H1 (cell line): ENCODE measurements around the gene EBPL. TPM values are rescaled to one million over a fixed set of nuclear protein-coding genes. Genes with fewer than 3 reads are reported as not detected.

Experiments
- CTCF ChIA-PET: fragments of 300-600 bp; sonication (Branson Sonifier 250); formaldehyde crosslinking; loops from one replicate; lab custom pipeline; 2021; ENCODE audit not compliant: partially characterized antibody; lab: Charles Lee
- POLR2A ChIA-PET: fragments of 300-600 bp; sonication (Branson Sonifier 250); formaldehyde crosslinking; loops from one replicate; lab custom pipeline; 2021; ENCODE audit warnings: inconsistent platforms; ENCODE audit not compliant: partially characterized antibody; lab: Charles Lee
- DNase-seq, 2 experiments: peaks; one replicate each; pipeline versions ENCODE4 v3.0.0 to v3.0.0-alpha.2; 2010 to 2022; ENCODE audit warnings: low spot score in 2 of 2, low read depth in 1 of 2, mixed read lengths in 1 of 2
- FAIRE-seq: peaks from 2 replicates; lab custom pipeline; 2011; peaks lifted over from hg19 to GRCh38; lab: Jason Lieb, UNC
- H2AFZ ChIP-seq: 2 replicates; pipeline ENCODE4 v1.8.1; 2012; ENCODE audit warnings: low read length, inconsistent platforms
- H2AK5ac ChIP-seq: 2 replicates; pipeline ENCODE4 v1.6.1; 2013; ENCODE audit warnings: low read depth, low read length
- H2BK120ac ChIP-seq: replicated peaks from 2 replicates; pipeline ENCODE3; 2013; ENCODE audit warnings: low read depth, low read length, inconsistent platforms
- H2BK12ac ChIP-seq: 2 replicates; pipeline ENCODE4 v1.6.1; 2013; ENCODE audit warnings: low read depth, low read length
- H2BK15ac ChIP-seq: 2 replicates; pipeline ENCODE4 v1.6.1; 2013; ENCODE audit warnings: low read length
- H2BK20ac ChIP-seq: 2 replicates; pipeline ENCODE4 v1.6.1; 2013; ENCODE audit warnings: low read length
- H2BK5ac ChIP-seq: 2 replicates; pipeline ENCODE4 v1.6.1; 2013; ENCODE audit warnings: low read depth, low read length
- H3K14ac ChIP-seq: 2 replicates; pipeline ENCODE4 v1.6.1; 2013; ENCODE audit warnings: inconsistent platforms; ENCODE audit not compliant: insufficient read length
- H3K18ac ChIP-seq: 2 replicates; pipeline ENCODE4 v1.6.1; 2013; ENCODE audit warnings: low read length; ENCODE audit errors: extremely low read depth
- H3K23ac ChIP-seq: 2 replicates; pipeline ENCODE4 v1.6.1; 2013; ENCODE audit warnings: inconsistent platforms; ENCODE audit not compliant: insufficient read length
- H3K23me2 ChIP-seq: 2 replicates; pipeline ENCODE4 v1.6.1; 2013; ENCODE audit warnings: low read depth, low read length
- H3K27ac ChIP-seq: 2 replicates; pipeline ENCODE4 v1.6.1; 2011; ENCODE audit warnings: low read depth, low read length, inconsistent platforms
- H3K27me3 ChIP-seq, 4 experiments: replicated peaks in 1 of 4; 1 replicate in 1 of 4; 2 replicates in 3 of 4; pipeline versions ENCODE4 v1.6.1 to v1.8.1; 2011 to 2013; ENCODE audit warnings: low read length in 3 of 4, mild to moderate bottlenecking in 3 of 4, inconsistent platforms in 2 of 4, mixed read lengths in 2 of 4, moderate library complexity in 1 of 4; ENCODE audit not compliant: control insufficient read depth in 3 of 4, insufficient read depth in 3 of 4; ENCODE audit errors: extremely low read depth in 1 of 4
- H3K36me3 ChIP-seq, 4 experiments: 2 replicates each; pipeline versions ENCODE4 v1.6.1 to v1.8.1; 2011 to 2013; ENCODE audit warnings: mild to moderate bottlenecking in 4 of 4, low read length in 3 of 4, moderate library complexity in 2 of 4, control low read depth in 1 of 4, inconsistent platforms in 1 of 4; ENCODE audit not compliant: insufficient read depth in 4 of 4, control insufficient read depth in 2 of 4
- H3K4ac ChIP-seq: replicated peaks from 2 replicates; pipeline ENCODE3; 2013; ENCODE audit warnings: low read length, low read depth, mixed read lengths, inconsistent platforms; ENCODE audit not compliant: insufficient read length
- H3K4me1 ChIP-seq, 4 experiments: replicated peaks in 1 of 4; 1 replicate in 1 of 4; 2 replicates in 3 of 4; pipeline versions ENCODE4 v1.6.1 to v1.8.1; 2011 to 2013; ENCODE audit warnings: low read length in 3 of 4, inconsistent platforms in 2 of 4, mixed read lengths in 1 of 4; ENCODE audit not compliant: insufficient read depth in 4 of 4, control insufficient read depth in 3 of 4
- H3K4me2 ChIP-seq, 2 experiments: 2 replicates each; pipeline versions ENCODE4 v1.6.1 to v1.8.1; 2011 to 2013; ENCODE audit warnings: low read depth in 2 of 2, low read length in 2 of 2, control low read depth in 1 of 2, inconsistent platforms in 1 of 2, mild to moderate bottlenecking in 1 of 2; ENCODE audit not compliant: insufficient read depth in 1 of 2
- H3K4me3 ChIP-seq, 4 experiments: fragments of 200-600, 300-600 bp in 1 of 4; sonication (generic), shearing (Covaris generic), sonication (Bioruptor Twin) in 1 of 4; 2 replicates each; pipeline versions ENCODE4 v1.5.1 to v1.8.1; 2011 to 2016; ENCODE audit warnings: low read length in 4 of 4, low read depth in 3 of 4, control low read depth in 2 of 4, inconsistent platforms in 2 of 4, mild to moderate bottlenecking in 2 of 4, mixed read lengths in 1 of 4, moderate library complexity in 1 of 4; ENCODE audit not compliant: insufficient read depth in 2 of 4; ENCODE audit errors: extremely low read depth in 1 of 4
- H3K56ac ChIP-seq: replicated peaks from 2 replicates; pipeline ENCODE3; 2013; ENCODE audit warnings: low read depth, mild to moderate bottlenecking, mixed read lengths, low read length, inconsistent platforms; ENCODE audit not compliant: insufficient read length
- H3K79me1 ChIP-seq: 2 replicates; pipeline ENCODE4 v1.6.1; 2013; ENCODE audit warnings: low read depth, low read length, control low read depth
- H3K79me2 ChIP-seq, 2 experiments: 2 replicates each; pipeline versions ENCODE4 v1.6.1 to v1.8.1; 2012 to 2013; ENCODE audit warnings: low read length in 2 of 2, mild to moderate bottlenecking in 2 of 2, inconsistent platforms in 1 of 2; ENCODE audit not compliant: insufficient read depth in 2 of 2, control insufficient read depth in 1 of 2
- H3K9ac ChIP-seq, 4 experiments: replicated peaks in 1 of 4; 1 replicate in 1 of 4; 2 replicates in 3 of 4; pipeline versions ENCODE4 v1.6.1 to v1.8.1; 2011 to 2013; ENCODE audit warnings: low read depth in 3 of 4, low read length in 3 of 4, control low read depth in 2 of 4, mild to moderate bottlenecking in 2 of 4, moderate library complexity in 2 of 4, inconsistent platforms in 1 of 4; ENCODE audit errors: extremely low read depth in 1 of 4
- H3K9me3 ChIP-seq, 2 experiments: 2 replicates each; pipeline versions ENCODE4 v1.6.1 to v1.8.1; 2012 to 2013; ENCODE audit warnings: mild to moderate bottlenecking in 2 of 2, moderate library complexity in 2 of 2, control low read depth in 1 of 2, inconsistent platforms in 1 of 2, low read depth in 1 of 2, low read length in 1 of 2, mixed read lengths in 1 of 2; ENCODE audit not compliant: insufficient read depth in 2 of 2
- H4K20me1 ChIP-seq, 2 experiments: replicated peaks in 1 of 2; 2 replicates each; pipeline versions ENCODE3 to v1.8.1; 2011 to 2013; ENCODE audit warnings: inconsistent platforms in 2 of 2, low read length in 2 of 2, mild to moderate bottlenecking in 1 of 2; ENCODE audit not compliant: insufficient read depth in 2 of 2, control insufficient read depth in 1 of 2
- H4K5ac ChIP-seq: 2 replicates; pipeline ENCODE4 v1.6.1; 2013; ENCODE audit warnings: low read length, low read depth, mixed read lengths, inconsistent platforms; ENCODE audit not compliant: insufficient read length
- H4K8ac ChIP-seq: 2 replicates; pipeline ENCODE4 v1.8.0; 2013; ENCODE audit warnings: mild to moderate bottlenecking, moderate library complexity, low read length, inconsistent platforms; ENCODE audit not compliant: insufficient read depth; ENCODE audit errors: extremely low read depth
- H4K91ac ChIP-seq: replicated peaks from 2 replicates; pipeline ENCODE3; 2013; ENCODE audit warnings: low read length, mixed read lengths, inconsistent platforms; ENCODE audit not compliant: insufficient read length
- BACH1 ChIP-seq: IDR thresholded peaks from 2 replicates; pipeline ENCODE4 v1.6.1; 2012; ENCODE audit warnings: low read length, improper control_type of control experiment
- CBX8 ChIP-seq: fragments of 300-800, 300-1000 bp; sonication (generic); IDR thresholded peaks from 2 replicates; pipeline ENCODE4 v1.7.1; 2016; ENCODE audit warnings: low read depth, low read length, borderline replicate concordance
- CEBPB ChIP-seq: IDR thresholded peaks from 2 replicates; pipeline ENCODE4 v1.6.1; 2012; ENCODE audit warnings: low read depth, low read length
- EP300 ChIP-seq, 2 experiments: IDR thresholded peaks; 1 replicate in 1 of 2; 2 replicates in 1 of 2; pipeline ENCODE4 v1.6.1; 2011 to 2012; ENCODE audit warnings: low read depth in 2 of 2, low read length in 2 of 2, mild to moderate bottlenecking in 2 of 2, borderline replicate concordance in 1 of 2, inconsistent platforms in 1 of 2, moderate library complexity in 1 of 2
- MAX ChIP-seq: IDR thresholded peaks from 2 replicates; pipeline ENCODE4 v1.6.1; 2012; ENCODE audit warnings: inconsistent platforms
- NANOG ChIP-seq: IDR thresholded peaks from 2 replicates; pipeline ENCODE4 v1.6.1; 2011; ENCODE audit warnings: low read length, low read depth, mild to moderate bottlenecking, inconsistent platforms; ENCODE audit not compliant: insufficient read depth, poor library complexity, severe bottlenecking
- PHF8 ChIP-seq: fragments of 200-600 bp; sonication (generic); conservative IDR thresholded peaks from 2 replicates; pipeline ENCODE4 v1.7.1; 2012; ENCODE audit warnings: low read depth, mild to moderate bottlenecking, inconsistent platforms, low read length, moderate library complexity
- RXRA ChIP-seq: IDR thresholded peaks from 2 replicates; pipeline ENCODE4 v1.6.1; 2011; ENCODE audit warnings: low read depth, mild to moderate bottlenecking, low read length, moderate library complexity; ENCODE audit not compliant: insufficient read depth
- SP1 ChIP-seq: IDR thresholded peaks from 2 replicates; pipeline ENCODE4 v1.6.1; 2011; ENCODE audit warnings: low read depth, low read length
- USF2 ChIP-seq: IDR thresholded peaks from 2 replicates; pipeline ENCODE4 v1.6.1; 2011; ENCODE audit warnings: low read length, improper control_type of control experiment
- WGBS, 2 experiments: shearing (Covaris generic) in 1 of 2; methylation state at CpG; one replicate each; pipeline versions ENCODE4 v1.1.6 to v1.1.7; 2013 to 2015; ENCODE audit warnings: low lambda C conversion rate in 2 of 2, mixed read lengths in 2 of 2, inconsistent platforms in 1 of 2, low coverage in 1 of 2, missing lambda C conversion rate in 1 of 2; ENCODE audit not compliant: insufficient replicate concordance in 2 of 2, insufficient coverage in 1 of 2, insufficient read length in 1 of 2; ENCODE audit errors: extremely low coverage in 1 of 2, missing lambda C conversion rate in 1 of 2; 5-methylcytosine and 5-hydroxymethylcytosine counted together
- polyA plus RNA-seq, 7 experiments: library from polyadenylated mRNA; depleted of rRNA in 3 of 7; stranded (reverse) in 5 of 7; unstranded in 2 of 7; fragments of >200 nt in 5 of 7; fragments of 200-250 nt in 2 of 7; gene quantifications; 1 replicate in 5 of 7; 2 replicates in 1 of 7; 4 replicates in 1 of 7; pipeline versions ENCODE4 v1.2.1 to v1.2.3, GENCODE V29; 2011 to 2013; ENCODE audit warnings: missing spikeins in 2 of 7, mixed read lengths in 2 of 7
- total RNA-seq: library from RNA; stranded (reverse); fragmentation: NEBNext Ultra II Directional; extraction: Animal tissue kit (Norgen Biotek cat#: 25700); gene quantifications from 2 replicates; pipeline ENCODE4 v1.2.1, GENCODE V29; 2021

Gene EBPL
- total and polyA plus RNA-seq, 2 of the 8 experiments (the other 6 are each of a cell fraction or from before 2014, with no cell fraction given), result 130 to 204 TPM

GRCh38 chr13:49693877-49694276, 2.6 kb upstream of the EBPL start:
- H3K4me2 ChIP-seq, result no peak overlapping the region

More at GRCh38 chr13:49693877-49694276, 2.6 kb upstream of the EBPL start:
- Histone ChIP-seq H3K79me1 (no peaks in the 10 kb centered on the region), H3K27me3 (no peaks in the 10 kb centered on the region), H2AK5ac (no peak overlapping the region), H3K9ac (no peak overlapping the region), H4K91ac (no peak overlapping the region), H4K5ac (no peak overlapping the region), H3K27ac (no peak overlapping the region), H3K4me3 (no peak overlapping the region), H3K9me3 (no peaks in the 10 kb centered on the region), H3K56ac (no peak overlapping the region), H3K14ac (no peak overlapping the region), H2BK20ac (no peak overlapping the region), H4K20me1 (no peaks in the 10 kb centered on the region), H3K23ac (no peak overlapping the region), H2AFZ (no peak overlapping the region), H3K79me2 (peaks cover 0 to 19% of the 10 kb centered on the region in 2 experiments; a peak in 3 of 4 replicates), H2BK12ac (peak overlapping the region; percentile 50; the same call in 1 of the 2 replicates), H3K36me3 (peaks cover 0 to 13% (median 2%) of the 10 kb centered on the region in 4 experiments; a peak in 3 of 8 replicates), H2BK5ac (no peak overlapping the region), H3K4me1 (peaks cover 0 to 7% (median 3%) of the 10 kb centered on the region in 4 experiments; a peak in 3 of 7 replicates), H2BK120ac (no peak overlapping the region), H3K23me2 (peaks cover 4% of the 10 kb centered on the region), H4K8ac (no peak overlapping the region), H3K4ac (no peak overlapping the region), H3K18ac (no peak overlapping the region), H2BK15ac (no peak overlapping the region)
- 85% methylated on average over 3 of the region's 3 CpGs; no CpG with 5 or more reads in 1 of the 2 experiments for WGBS, 2 experiments
- TF ChIP-seq NANOG (no peak), USF2 (no peak), BACH1 (no peak), RXRA (no peak), CEBPB (no peak), MAX (no peak), PHF8 (no peak), SP1 (no peak), EP300 (IDR thresholded peaks at IDR 0.05; ENCODE audit: borderline replicate concordance in 1 of 2, low read depth in 2 of 2, low read length in 2 of 2) (no peak), CBX8 (no peak)
- ChIA-PET POLR2A (no interaction called here), CTCF (interaction anchor here (1.0 kb wide), 1 partner anchor 25 kb away, joined by 3 read pairs; no protein-coding TSS in a partner anchor)
- no peak for FAIRE-seq
- DNase-seq, result peak in 1 of 2 experiments; percentile 36
